LNCaP clone FGC (cell line): ENCODE data around the gene GTF2E1.
"Not testable (repeated sequence)": the region's sequence is repeated elsewhere in the genome, so short reads cannot be mapped to it uniquely, and the experiment has no call there.

ENCODE experiments used
- DNase-seq: peaks from one replicate; pipeline ENCODE4 v3.0.0-alpha.2; 2011; ENCODE audit warnings: low read depth
- H3K4me3 ChIP-seq: 2 replicates; pipeline ENCODE4 v1.5.1; 2011; ENCODE audit warnings: mild to moderate bottlenecking, low read depth, low read length, control low read depth
- CTCF ChIP-seq: IDR thresholded peaks from 2 replicates; pipeline ENCODE4 v1.5.1; 2012; ENCODE audit warnings: mild to moderate bottlenecking; ENCODE audit not compliant: control insufficient read depth, insufficient read depth; ENCODE audit errors: extremely low read depth

GTF2E1 gene

GRCh38 chr3:120710369-120710768 lies 32.2 kb upstream of the GTF2E1 start:
- H3K4me3 ChIP-seq = no peak overlapping the region
- no peak for DNase-seq
- no peak for TF ChIP-seq CTCF

- no peak overlapping the region for H3K4me3 ChIP-seq
- TF ChIP-seq CTCF = no peak
- DNase-seq = no peak
Measured at GRCh38 chr3:120713262-120713661, 29.3 kb upstream of the GTF2E1 start.

GRCh38 chr3:120719167-120719834 lies 23.2 kb upstream of the GTF2E1 start:
- not testable (repeated sequence) for H3K4me3 ChIP-seq, DNase-seq

GRCh38 chr3:120726791-120727190 lies 15.8 kb upstream of the GTF2E1 start:
- no peak for TF ChIP-seq CTCF

GRCh38 chr3:120730576-120731542 lies 11.7 kb upstream of the GTF2E1 start:
- no peak for DNase-seq
- no peak overlapping the region for H3K4me3 ChIP-seq
- no peak for TF ChIP-seq CTCF

More at GRCh38 chr3:120726791-120727190, 15.8 kb upstream of the GTF2E1 start:
- no peak for DNase-seq
- no peak overlapping the region for H3K4me3 ChIP-seq

- DNase-seq, H3K4me3 ChIP-seq: not testable (repeated sequence)
Measured at GRCh38 chr3:120738006-120738405, 4.5 kb upstream of the GTF2E1 start.

- TF ChIP-seq CTCF = no peak
- H3K4me3 ChIP-seq = peak overlapping the region; percentile 99
- no peak for DNase-seq
Measured at GRCh38 chr3:120741320-120741719, 1.2 kb upstream of the GTF2E1 start.
